Measurements from ENCODE around the gene UCN2. TPM values are rescaled to one million over a fixed set of nuclear protein-coding genes. Genes with fewer than 3 reads are reported as not detected.

Gene UCN2
- total RNA-seq, 3 donors from 2014 or later (not counting 1 experiment from before 2014, with no cell fraction given) = not detected

GRCh38 chr3:48562367-48563095 lies 1.1 kb downstream of the UCN2 start:
- H3K4me3 ChIP-seq (ENCODE audit: low read length) = no peak overlapping the region
- intact Hi-C loops (cut with micrococcal nuclease) = no loop called here
- DNase-seq (no peak), ATAC-seq (no peak)
- 89% methylated on average over 20 of the region's 20 CpGs for WGBS (ENCODE audit: insufficient coverage)
- Mint-ChIP-seq H3K27ac (peak overlapping the region; percentile 20 to 94), H3K4me1 (peaks cover 28 to 59% of the 10 kb centered on the region in 2 donors), H3K27me3 (ENCODE audit: low read depth in 2 of 2) (no peaks in the 10 kb centered on the region), H3K4me3 (no peak overlapping the region), H3K9me3 (no peaks in the 10 kb centered on the region), H3K36me3 (no peaks in the 10 kb centered on the region)
- H3K27ac ChIP-seq (ENCODE audit: low read length) = no peak overlapping the region
- TF ChIP-seq CTCF (IDR thresholded peaks at IDR 0.05) = no peak
- no peaks in the 10 kb centered on the region for H3K36me3 ChIP-seq (ENCODE audit: control insufficient read depth, insufficient read depth, low read length)
- no peaks in the 10 kb centered on the region for H3K27me3 ChIP-seq (ENCODE audit: control insufficient read depth, insufficient read depth, low read length)
- no peaks in the 10 kb centered on the region for H3K9me3 ChIP-seq (ENCODE audit: control insufficient read depth, insufficient read depth, low read length)
- H3K4me1 ChIP-seq (ENCODE audit: control insufficient read depth, insufficient read depth, low read length) = peaks cover 67% of the 10 kb centered on the region

GRCh38 chr3:48561045-48561736 lies 2.4 kb downstream of the UCN2 start:
- H3K36me3 ChIP-seq (ENCODE audit: control insufficient read depth, insufficient read depth, low read length) = no peaks in the 10 kb centered on the region
- Mint-ChIP-seq H3K4me3 (no peak overlapping the region), H3K36me3 (no peaks in the 10 kb centered on the region), H3K4me1 (peaks cover 28 to 71% of the 10 kb centered on the region in 2 donors), H3K9me3 (no peaks in the 10 kb centered on the region), H3K27ac (peak overlapping the region in 1 of 2 donors; percentile 35), H3K27me3 (ENCODE audit: low read depth in 2 of 2) (no peaks in the 10 kb centered on the region)
- H3K27ac ChIP-seq (ENCODE audit: low read length) = no peak overlapping the region
- ATAC-seq (no peak), DNase-seq (no peak)
- H3K9me3 ChIP-seq (ENCODE audit: control insufficient read depth, insufficient read depth, low read length) = no peaks in the 10 kb centered on the region
- H3K4me3 ChIP-seq (ENCODE audit: low read length) = no peak overlapping the region
- H3K27me3 ChIP-seq (ENCODE audit: control insufficient read depth, insufficient read depth, low read length) = no peaks in the 10 kb centered on the region
- 37% methylated on average over 21 of the region's 21 CpGs for WGBS (ENCODE audit: insufficient coverage)
- intact Hi-C loops (cut with micrococcal nuclease) = no loop called here
- TF ChIP-seq CTCF (IDR thresholded peaks at IDR 0.05) = no peak
- peaks cover 74% of the 10 kb centered on the region for H3K4me1 ChIP-seq (ENCODE audit: control insufficient read depth, insufficient read depth, low read length)

GRCh38 chr3:48560648-48561018 lies 2.9 kb downstream of the UCN2 start:
- Histone ChIP-seq H3K9me3 (ENCODE audit: control insufficient read depth, insufficient read depth, low read length) (no peaks in the 10 kb centered on the region), H3K4me3 (ENCODE audit: low read length) (no peak overlapping the region), H3K36me3 (ENCODE audit: control insufficient read depth, insufficient read depth, low read length) (no peaks in the 10 kb centered on the region), H3K27ac (ENCODE audit: low read length) (no peak overlapping the region), H3K4me1 (ENCODE audit: control insufficient read depth, insufficient read depth, low read length) (peaks cover 74% of the 10 kb centered on the region), H3K27me3 (ENCODE audit: control insufficient read depth, insufficient read depth, low read length) (no peaks in the 10 kb centered on the region)
- Mint-ChIP-seq H3K4me1 (peaks cover 28 to 65% of the 10 kb centered on the region in 2 donors), H3K27me3 (ENCODE audit: low read depth in 2 of 2) (no peaks in the 10 kb centered on the region), H3K27ac (peak overlapping the region in 1 of 2 donors; percentile 35), H3K9me3 (no peaks in the 10 kb centered on the region), H3K4me3 (no peak overlapping the region), H3K36me3 (no peaks in the 10 kb centered on the region)
- TF ChIP-seq CTCF (IDR thresholded peaks at IDR 0.05) = no peak
- intact Hi-C loops (cut with micrococcal nuclease) = no loop called here
- WGBS (ENCODE audit: insufficient coverage) = 11% methylated on average over 5 of the region's 5 CpGs
- DNase-seq = no peak
- ATAC-seq = no peak

All from natural killer cell (primary cell).